Keratinocyte (primary cell): ENCODE measurements around the gene SYNDIG1. TPM values are rescaled to one million over a fixed set of nuclear protein-coding genes. Genes with fewer than 3 reads are reported as not detected.

Experiments used
- DNase-seq: peaks from one replicate; pipeline ENCODE4 v3.0.0-alpha.2; 2011; ENCODE audit warnings: low read depth, missing footprints, low spot score
- FAIRE-seq: peaks from 2 replicates; lab custom pipeline; 2011; peaks lifted over from hg19 to GRCh38; lab: Jason Lieb, UNC
- H2AFZ ChIP-seq: 2 replicates; pipeline ENCODE4 v1.6.0; 2012; ENCODE audit warnings: low read length, control low read depth, inconsistent platforms; ENCODE audit not compliant: control insufficient read depth
- H3K27ac ChIP-seq: 2 replicates; pipeline ENCODE4 v1.5.1; 2011; ENCODE audit warnings: low read length; ENCODE audit not compliant: control insufficient read depth, insufficient read depth
- H3K27me3 ChIP-seq: 3 replicates; pipeline ENCODE4 v1.6.0; 2011; ENCODE audit warnings: low read length; ENCODE audit not compliant: control insufficient read depth, insufficient read depth; ENCODE audit errors: extremely low read depth
- H3K36me3 ChIP-seq, 2 experiments: 2 replicates in 1 of 2; 3 replicates in 1 of 2; pipeline ENCODE4 v1.5.1; 2011; ENCODE audit warnings: low read length in 2 of 2, mild to moderate bottlenecking in 1 of 2; ENCODE audit not compliant: control insufficient read depth in 2 of 2, insufficient read depth in 2 of 2; ENCODE audit errors: extremely low read depth in 1 of 2
- H3K4me1 ChIP-seq: 3 replicates; pipeline ENCODE4 v1.5.1; 2011; ENCODE audit warnings: low read length; ENCODE audit not compliant: control insufficient read depth, insufficient read depth; ENCODE audit errors: extremely low read depth
- H3K4me2 ChIP-seq: 3 replicates; pipeline ENCODE4 v1.6.0; 2011; ENCODE audit warnings: low read depth, low read length; ENCODE audit not compliant: control insufficient read depth, insufficient read depth; ENCODE audit errors: extremely low read depth
- H3K4me3 ChIP-seq, 3 experiments: fragments of 200-600 bp in 1 of 3; sonication (generic) in 1 of 3; 2 replicates in 2 of 3; 3 replicates in 1 of 3; pipeline ENCODE4 v1.5.1; 2011 to 2016; ENCODE audit warnings: low read length in 3 of 3, mild to moderate bottlenecking in 3 of 3, control low read depth in 2 of 3, inconsistent platforms in 1 of 3, low read depth in 1 of 3, mixed read lengths in 1 of 3, mixed run types in 1 of 3, moderate library complexity in 1 of 3; ENCODE audit not compliant: control insufficient read depth in 2 of 3, insufficient read depth in 2 of 3; ENCODE audit errors: extremely low read depth in 1 of 3
- H3K79me2 ChIP-seq: 2 replicates; pipeline ENCODE4 v1.6.0; 2012; ENCODE audit warnings: low read length; ENCODE audit not compliant: control insufficient read depth, insufficient read depth
- H3K9ac ChIP-seq: 3 replicates; pipeline ENCODE4 v1.6.0; 2011; ENCODE audit warnings: low read length; ENCODE audit not compliant: control insufficient read depth, insufficient read depth; ENCODE audit errors: extremely low read depth
- H3K9me1 ChIP-seq: 3 replicates; pipeline ENCODE4 v1.6.0; 2011; ENCODE audit warnings: low read length; ENCODE audit not compliant: control insufficient read depth, insufficient read depth; ENCODE audit errors: extremely low read depth
- H3K9me3 ChIP-seq: 2 replicates; pipeline ENCODE4 v1.5.1; 2012; ENCODE audit warnings: low read depth, low read length; ENCODE audit not compliant: control insufficient read depth
- H4K20me1 ChIP-seq: 3 replicates; pipeline ENCODE4 v1.6.0; 2011; ENCODE audit warnings: low read length; ENCODE audit not compliant: control insufficient read depth, insufficient read depth; ENCODE audit errors: extremely low read depth
- EZH2 ChIP-seq: IDR thresholded peaks from one replicate; pipeline ENCODE4 v1.6.1; 2012; ENCODE audit warnings: inconsistent platforms, mild to moderate bottlenecking, low read length, moderate library complexity
- dilution Hi-C: fragments of 300-500 bp; cut with MboI; formaldehyde crosslinking; loops from one replicate; pipeline ENCODE4 v1.7.0; 2020; ENCODE audit warnings: low sequenced_read_pairs; ENCODE audit not compliant: extremely low pct_ligation_motif_present
- polyA plus RNA-seq, 5 experiments: library from polyadenylated mRNA; depleted of rRNA in 3 of 5; stranded (reverse) in 3 of 5; stranded (forward) in 1 of 5; unstranded in 1 of 5; fragments of >200 nt; gene quantifications; 1 replicate in 1 of 5; 2 replicates in 3 of 5; 3 replicates in 1 of 5; pipeline versions ENCODE4 v1.2.1 to v1.2.3, GENCODE V29; 2011 to 2012; ENCODE audit warnings: missing spikeins in 2 of 5, low read depth in 1 of 5, low replicate concordance in 1 of 5
- TF ChIP-seq, protein P1 (sequence below), 3 experiments: IDR thresholded peaks in 1 of 3; conservative IDR thresholded peaks in 1 of 3; optimal IDR thresholded peaks in 1 of 3; 2 replicates in 2 of 3; 3 replicates in 1 of 3; pipeline versions ENCODE3 to v1.5.1; 2011; ENCODE audit warnings: low read length in 3 of 3, mild to moderate bottlenecking in 3 of 3, moderate library complexity in 2 of 3, control low read depth in 1 of 3, inconsistent platforms in 1 of 3; ENCODE audit not compliant: insufficient read depth in 2 of 3; ENCODE audit errors: extremely low read depth in 1 of 3

SYNDIG1 gene
- polyA plus RNA-seq, 1 donor (not counting 4 experiments of a cell fraction or from before 2014, with no cell fraction given): 0.38 TPM

DNA sequence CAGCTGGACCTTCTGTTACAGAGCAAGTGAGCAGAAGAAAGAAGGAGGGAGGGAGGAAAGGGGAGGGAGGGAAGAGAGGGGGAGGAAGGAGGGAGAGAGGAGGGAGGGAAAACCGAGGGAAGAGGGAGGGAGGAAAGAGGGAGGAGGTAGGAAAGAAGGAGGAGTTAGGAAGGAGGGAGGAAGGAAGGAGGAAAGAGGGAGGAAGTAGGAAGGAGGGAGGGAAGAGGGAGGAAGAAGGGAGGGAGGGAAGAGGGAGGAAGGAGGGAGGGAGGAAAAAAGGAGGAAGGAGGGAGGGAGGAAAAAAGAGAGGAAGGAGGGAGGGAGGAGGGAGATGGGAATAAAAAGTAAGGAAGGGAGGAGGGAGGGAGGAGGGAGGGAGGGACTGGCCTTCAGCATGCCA lies 191.8 kb downstream of the SYNDIG1 start:
- FAIRE-seq (no peak), DNase-seq (no peak)
- no peaks in the 10 kb centered on the region for H3K27me3 ChIP-seq
- no peak overlapping the region for H3K27ac ChIP-seq
- H3K4me1 ChIP-seq: no peaks in the 10 kb centered on the region
- no peak overlapping the region for H2AFZ ChIP-seq
- H3K4me3 ChIP-seq: no peak overlapping the region
- H3K9me1 ChIP-seq: no peaks in the 10 kb centered on the region
- dilution Hi-C loops: no loop called here
- no peaks in the 10 kb centered on the region for H3K9me3 ChIP-seq
- TF ChIP-seq, protein P1, sequence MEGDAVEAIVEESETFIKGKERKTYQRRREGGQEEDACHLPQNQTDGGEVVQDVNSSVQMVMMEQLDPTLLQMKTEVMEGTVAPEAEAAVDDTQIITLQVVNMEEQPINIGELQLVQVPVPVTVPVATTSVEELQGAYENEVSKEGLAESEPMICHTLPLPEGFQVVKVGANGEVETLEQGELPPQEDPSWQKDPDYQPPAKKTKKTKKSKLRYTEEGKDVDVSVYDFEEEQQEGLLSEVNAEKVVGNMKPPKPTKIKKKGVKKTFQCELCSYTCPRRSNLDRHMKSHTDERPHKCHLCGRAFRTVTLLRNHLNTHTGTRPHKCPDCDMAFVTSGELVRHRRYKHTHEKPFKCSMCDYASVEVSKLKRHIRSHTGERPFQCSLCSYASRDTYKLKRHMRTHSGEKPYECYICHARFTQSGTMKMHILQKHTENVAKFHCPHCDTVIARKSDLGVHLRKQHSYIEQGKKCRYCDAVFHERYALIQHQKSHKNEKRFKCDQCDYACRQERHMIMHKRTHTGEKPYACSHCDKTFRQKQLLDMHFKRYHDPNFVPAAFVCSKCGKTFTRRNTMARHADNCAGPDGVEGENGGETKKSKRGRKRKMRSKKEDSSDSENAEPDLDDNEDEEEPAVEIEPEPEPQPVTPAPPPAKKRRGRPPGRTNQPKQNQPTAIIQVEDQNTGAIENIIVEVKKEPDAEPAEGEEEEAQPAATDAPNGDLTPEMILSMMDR (optimal IDR thresholded peaks at IDR 0.05 in 1 of 3, IDR thresholded peaks at IDR 0.05 in 1 of 3, conservative IDR thresholded peaks at IDR 0.05 in 1 of 3; ENCODE audit: extremely low read depth in 1 of 3, insufficient read depth in 2 of 3, low read length in 3 of 3): no peak
- TF ChIP-seq EZH2: no peak
- no peaks in the 10 kb centered on the region for H3K79me2 ChIP-seq
- no peaks in the 10 kb centered on the region for H3K36me3 ChIP-seq
- no peak overlapping the region for H3K9ac ChIP-seq
- H3K4me2 ChIP-seq: no peak overlapping the region
- H4K20me1 ChIP-seq: no peaks in the 10 kb centered on the region

- Histone ChIP-seq H3K9ac (no peak overlapping the region), H3K4me3 (no peak overlapping the region), H3K4me2 (no peak overlapping the region), H3K9me1 (no peaks in the 10 kb centered on the region), H2AFZ (no peak overlapping the region), H3K27ac (no peak overlapping the region), H3K4me1 (no peaks in the 10 kb centered on the region), H4K20me1 (no peaks in the 10 kb centered on the region), H3K79me2 (no peaks in the 10 kb centered on the region), H3K27me3 (no peaks in the 10 kb centered on the region), H3K9me3 (no peaks in the 10 kb centered on the region), H3K36me3 (no peaks in the 10 kb centered on the region)
- dilution Hi-C loops: no loop called here
- FAIRE-seq (no peak), DNase-seq (no peak)
- TF ChIP-seq, protein P1 (optimal IDR thresholded peaks at IDR 0.05 in 1 of 3, IDR thresholded peaks at IDR 0.05 in 1 of 3, conservative IDR thresholded peaks at IDR 0.05 in 1 of 3; ENCODE audit: extremely low read depth in 1 of 3, insufficient read depth in 2 of 3, low read length in 3 of 3): no peak
- TF ChIP-seq EZH2: no peak
Observed at GRCh38 chr20:24662322-24662721, 192.9 kb downstream of the SYNDIG1 start.
